Measurements from ENCODE around the gene DZIP1L.
"Not testable (repeated sequence)": the region's sequence is repeated elsewhere in the genome, so short reads cannot be mapped to it uniquely, and the experiment has no call there.

Gene DZIP1L

DNA sequence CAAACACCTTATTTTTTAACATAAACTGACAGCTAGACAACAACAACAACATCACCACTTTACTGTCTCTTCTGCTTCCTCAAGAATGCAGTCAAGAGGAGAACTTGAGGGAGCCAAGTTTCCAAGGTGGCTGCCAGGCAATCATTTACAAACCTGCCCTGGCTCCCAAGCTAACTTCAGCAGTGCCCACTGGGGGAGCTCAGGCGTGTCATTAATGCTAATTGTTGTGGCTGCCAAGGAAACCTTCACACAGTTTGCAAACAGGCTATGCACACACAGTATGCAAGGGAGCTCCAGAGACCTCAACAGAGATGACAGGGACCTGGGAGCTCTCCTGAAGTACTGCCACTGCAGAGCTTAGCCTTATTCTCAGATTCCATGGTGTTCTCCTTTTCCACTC lies 2.1 kb downstream of the DZIP1L start:
- DNase-seq, result peak; percentile 27

DNA sequence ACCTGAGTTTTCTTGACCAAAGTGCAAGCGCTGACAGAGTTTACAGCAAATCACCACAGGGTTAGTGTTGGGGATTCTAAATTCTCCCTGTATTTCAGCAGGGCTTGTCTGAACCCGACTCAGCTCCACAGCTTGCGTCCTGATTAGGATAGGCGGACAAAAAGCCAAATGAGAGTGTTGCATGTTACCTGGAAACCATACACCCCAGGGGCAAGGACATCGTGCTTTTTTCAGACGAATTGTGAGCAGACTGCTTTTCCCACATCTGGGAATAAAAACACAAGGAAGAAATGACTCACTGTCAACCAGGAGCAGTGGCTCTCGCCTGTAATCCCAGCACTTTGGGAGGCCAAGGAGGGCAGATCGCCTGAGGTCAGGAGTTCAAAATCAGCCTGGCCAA lies 3.0 kb downstream of the DZIP1L start:
- no peak for DNase-seq

DNA sequence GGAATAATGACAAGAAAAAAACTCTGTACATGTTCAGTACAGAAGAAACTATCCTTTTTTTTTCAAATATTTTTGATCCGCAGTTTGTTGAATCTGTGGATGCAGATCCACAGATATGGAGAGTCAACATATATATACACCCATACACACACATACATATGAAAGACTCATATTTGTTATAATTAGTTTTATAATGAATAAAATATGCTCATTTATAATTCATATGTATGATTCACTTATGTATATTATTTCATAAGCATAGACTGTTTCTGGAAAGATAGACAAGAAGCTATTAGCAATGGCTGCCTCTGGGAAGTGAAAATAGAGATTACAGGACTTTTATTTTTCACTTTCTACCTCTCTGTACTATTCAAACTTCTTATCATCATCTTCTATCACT lies 9.8 kb downstream of the DZIP1L start:
- no peak for DNase-seq

DNA sequence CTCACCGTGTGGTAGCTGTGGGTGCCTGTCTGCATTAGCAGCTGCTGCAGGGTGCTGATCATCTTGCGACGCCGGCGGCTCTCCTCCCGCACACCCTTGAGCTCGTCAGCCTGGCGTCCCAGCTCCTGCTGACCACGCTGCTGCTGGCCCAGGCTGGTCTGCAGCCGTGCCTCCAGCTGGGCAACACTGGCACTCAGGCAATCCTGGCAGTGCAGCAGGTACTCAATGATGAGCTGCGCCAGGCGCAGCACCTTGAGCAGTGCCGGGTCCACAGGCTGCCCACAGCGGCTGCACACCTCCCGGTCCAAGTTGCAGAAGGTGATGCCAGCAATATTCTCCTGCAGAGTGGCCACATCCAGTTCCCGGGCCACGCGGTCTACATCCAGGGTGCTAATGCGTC lies 11.9 kb downstream of the DZIP1L start:
- no peak for DNase-seq

DNA sequence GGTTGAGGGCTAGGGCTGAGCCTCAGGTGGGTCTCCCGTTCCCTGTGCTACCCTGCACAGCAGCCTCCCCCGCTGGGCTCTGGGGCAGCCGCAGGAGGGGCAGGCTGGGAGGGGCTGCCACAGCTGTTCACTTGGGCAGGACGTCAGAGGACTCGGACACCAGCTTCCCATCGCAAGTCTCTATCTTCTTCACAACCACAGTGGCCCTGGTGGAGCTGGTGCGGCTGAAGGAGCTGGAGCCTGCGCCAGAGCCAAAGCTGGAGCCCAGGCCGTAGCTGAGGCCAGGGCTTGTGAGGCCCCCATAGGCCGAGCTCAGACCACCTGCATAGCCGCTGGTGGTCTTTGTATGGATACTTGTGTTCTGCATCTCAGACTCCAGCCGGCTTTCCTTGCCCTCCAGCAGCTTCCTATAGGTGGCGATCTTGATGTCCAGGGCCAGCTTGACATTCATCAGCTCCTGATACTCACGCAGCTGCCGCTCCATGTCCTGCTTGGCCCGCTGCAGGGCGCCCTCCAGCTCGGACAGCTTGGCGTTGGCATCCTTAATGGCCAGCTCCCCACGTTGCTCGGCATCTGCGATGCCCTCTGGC lies 14.0 kb downstream of the DZIP1L start:
- not testable (repeated sequence) for DNase-seq

DNA sequence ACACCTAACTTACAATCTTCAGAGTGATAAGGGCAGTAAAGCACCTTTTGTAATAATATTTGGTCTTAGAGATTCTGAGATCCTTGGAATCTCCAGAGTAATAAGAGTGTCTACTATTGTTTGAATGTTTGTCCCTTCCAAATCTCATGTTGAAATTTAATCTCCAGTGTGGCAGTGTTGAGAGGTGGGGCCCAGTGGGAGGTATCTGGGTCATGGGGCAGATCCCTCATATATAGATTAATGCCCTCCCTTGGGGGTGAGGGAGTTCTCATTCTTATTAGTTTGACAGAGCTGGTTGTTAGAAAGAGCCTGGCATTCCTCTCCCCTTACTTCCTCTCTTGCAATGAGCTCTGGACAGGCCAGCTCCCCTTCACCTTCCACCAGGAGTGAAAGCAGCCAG lies 16.0 kb downstream of the DZIP1L start:
- DNase-seq, result no peak

DNA sequence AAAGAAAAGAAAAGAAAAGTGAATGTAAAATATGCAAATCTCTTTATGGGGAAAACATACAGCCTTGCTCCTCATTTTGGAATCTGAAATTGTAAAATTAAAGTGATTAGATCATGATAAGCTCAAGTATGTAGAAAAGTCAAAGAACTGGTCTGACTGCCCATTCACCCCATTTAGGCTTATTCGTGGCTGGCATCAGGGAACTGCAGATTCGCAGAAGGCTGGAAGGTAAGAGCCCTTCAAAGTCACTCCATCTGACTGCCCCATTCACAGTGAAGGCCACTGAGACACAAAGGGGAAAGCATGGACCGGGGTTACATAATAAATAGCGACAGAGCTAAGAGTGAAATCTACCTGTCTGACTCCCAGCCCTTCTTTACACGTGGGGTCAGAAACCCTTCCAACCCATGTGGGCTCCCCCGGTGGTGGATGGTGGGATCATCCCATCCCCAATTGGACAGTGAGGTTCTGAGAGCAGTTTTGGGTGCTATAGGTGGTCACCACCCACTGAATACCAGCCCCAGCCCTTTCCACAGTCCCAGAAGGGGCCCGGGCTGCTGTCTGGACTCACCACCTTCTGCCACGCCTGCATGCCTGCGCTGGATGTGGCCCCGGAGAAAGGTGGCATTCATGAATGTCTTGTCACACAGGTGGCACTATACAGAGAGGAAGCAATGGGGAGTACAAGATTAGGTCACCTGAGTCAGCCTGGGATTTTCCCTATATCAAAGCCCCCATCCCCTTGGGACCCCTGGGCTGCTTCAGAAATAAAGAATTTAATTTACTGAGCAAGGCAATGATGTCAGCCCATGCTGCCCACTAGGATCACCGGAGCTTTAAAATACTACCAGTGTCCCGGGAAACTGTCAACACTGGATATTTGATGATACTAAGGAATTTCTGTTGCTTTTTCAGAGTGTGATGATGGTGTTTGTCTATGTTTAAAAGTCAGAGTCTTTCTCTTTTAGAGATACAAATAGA lies 17.9 kb downstream of the DZIP1L start:
- DNase-seq, result no peak

DNA sequence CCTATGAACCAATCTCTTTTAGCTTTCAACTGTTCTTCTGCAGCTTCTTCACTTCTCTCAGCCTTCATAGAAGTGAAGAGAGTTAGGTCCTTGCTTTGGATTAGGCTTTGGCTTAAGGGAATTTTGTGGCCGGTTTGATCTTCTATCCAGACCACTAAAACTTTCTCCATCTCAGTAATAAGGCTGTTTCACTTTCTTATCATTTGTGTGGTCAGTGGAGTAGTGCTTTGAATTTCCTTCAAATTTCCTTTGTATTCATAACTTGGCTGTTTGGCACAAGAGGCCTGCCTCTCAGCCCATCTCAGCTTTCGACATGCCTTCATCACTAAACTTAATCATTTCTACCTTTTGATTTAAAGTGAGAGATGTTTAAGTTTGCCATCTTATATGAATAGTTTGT lies 21.7 kb downstream of the DZIP1L start:
- no peak for DNase-seq

DNA sequence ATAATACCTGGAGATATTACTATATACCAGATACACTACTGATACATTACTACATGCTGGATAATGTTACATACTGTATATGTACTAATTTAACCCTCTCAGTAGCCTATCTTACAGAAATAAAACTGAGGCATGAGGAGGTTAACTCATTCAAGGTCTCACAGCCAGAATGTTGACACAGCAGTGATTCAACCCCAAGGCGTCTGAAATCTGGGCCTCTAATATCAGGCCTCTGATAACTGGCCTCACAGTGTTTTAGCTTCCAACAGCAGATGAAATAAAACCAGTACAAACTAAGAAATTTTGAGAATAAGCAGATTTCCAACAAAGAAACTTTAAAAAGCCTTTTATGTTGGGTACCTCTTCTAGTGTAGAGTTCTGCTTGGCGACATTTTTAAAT lies 23.4 kb downstream of the DZIP1L start:
- no peak for DNase-seq

DNA sequence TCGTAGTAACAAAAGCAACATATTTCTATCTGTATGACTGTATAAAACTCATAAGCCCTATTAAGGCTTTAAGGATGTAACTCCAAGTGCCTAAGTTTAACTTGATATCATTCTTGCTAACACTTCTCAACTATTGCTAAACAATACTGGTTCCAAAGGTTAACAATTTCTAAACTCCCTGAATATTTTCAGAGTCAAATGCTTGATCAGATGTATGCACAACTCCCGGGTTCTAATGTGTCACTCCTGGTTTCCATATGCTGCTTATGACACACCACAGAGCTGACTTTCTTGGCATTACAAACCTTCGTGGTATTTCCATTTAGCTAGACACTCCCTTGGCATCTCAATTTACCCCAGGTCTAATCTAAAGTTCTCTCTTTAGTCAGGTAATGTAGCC lies 26.3 kb downstream of the DZIP1L start:
- DNase-seq, result no peak

DNA sequence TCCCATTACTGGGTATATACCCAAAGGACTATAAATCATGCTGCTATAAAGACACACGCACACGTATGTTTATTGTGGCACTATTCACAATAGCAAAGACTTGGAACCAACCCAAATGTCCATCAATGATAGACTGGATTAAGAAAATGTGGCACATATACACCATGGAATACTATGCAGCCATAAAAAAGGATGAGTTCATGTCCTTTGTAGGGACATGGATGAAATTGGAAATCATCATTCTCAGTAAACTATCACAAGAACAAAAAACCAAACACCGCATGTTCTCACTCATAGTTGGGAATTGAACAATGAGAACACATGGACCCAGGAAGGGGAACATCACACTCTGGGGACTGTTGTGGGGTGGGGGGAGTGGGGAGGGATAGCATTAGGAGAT lies 29.7 kb downstream of the DZIP1L start:
- DNase-seq, result not testable (repeated sequence)

DNA sequence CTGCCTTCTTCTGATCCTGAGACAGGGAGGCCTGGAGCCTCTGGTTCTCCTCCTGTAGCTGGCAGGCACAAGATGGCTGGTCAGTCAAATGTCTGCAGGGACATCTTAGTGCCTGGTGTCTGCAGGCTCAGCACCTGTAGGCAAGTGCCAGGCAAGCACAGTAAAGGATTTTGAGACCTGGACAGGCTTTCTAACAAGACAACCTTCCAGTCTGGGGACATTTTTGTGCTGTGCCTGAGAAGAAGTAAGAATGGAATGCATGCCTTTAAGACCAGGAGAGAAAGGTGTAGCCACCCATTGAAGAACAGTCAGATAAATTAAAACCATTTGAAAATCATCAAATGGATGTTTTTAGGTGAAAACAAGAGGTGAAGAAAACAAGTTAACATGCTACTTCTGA lies 31.2 kb downstream of the DZIP1L start:
- DNase-seq, result no peak

DNA sequence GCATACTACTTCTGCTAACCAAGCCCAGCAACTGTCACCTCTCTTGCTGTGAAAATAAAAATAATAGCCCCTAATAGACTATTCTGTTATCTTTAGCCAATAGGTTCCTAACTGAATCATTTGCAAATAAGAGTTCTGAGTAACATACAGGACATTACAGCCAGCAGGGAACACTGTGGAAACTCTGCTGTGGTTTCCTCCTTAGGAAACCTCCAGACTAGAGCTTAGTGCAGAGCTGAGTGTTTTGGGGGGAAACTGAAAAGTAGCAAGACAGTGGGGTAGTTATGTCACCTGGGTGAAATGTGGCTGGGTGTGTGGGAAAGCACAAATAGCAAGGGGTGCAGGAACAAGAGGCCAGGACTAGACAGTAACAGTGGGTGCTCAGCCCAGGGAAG lies 32.4 kb downstream of the DZIP1L start:
- no peak for DNase-seq

DNA sequence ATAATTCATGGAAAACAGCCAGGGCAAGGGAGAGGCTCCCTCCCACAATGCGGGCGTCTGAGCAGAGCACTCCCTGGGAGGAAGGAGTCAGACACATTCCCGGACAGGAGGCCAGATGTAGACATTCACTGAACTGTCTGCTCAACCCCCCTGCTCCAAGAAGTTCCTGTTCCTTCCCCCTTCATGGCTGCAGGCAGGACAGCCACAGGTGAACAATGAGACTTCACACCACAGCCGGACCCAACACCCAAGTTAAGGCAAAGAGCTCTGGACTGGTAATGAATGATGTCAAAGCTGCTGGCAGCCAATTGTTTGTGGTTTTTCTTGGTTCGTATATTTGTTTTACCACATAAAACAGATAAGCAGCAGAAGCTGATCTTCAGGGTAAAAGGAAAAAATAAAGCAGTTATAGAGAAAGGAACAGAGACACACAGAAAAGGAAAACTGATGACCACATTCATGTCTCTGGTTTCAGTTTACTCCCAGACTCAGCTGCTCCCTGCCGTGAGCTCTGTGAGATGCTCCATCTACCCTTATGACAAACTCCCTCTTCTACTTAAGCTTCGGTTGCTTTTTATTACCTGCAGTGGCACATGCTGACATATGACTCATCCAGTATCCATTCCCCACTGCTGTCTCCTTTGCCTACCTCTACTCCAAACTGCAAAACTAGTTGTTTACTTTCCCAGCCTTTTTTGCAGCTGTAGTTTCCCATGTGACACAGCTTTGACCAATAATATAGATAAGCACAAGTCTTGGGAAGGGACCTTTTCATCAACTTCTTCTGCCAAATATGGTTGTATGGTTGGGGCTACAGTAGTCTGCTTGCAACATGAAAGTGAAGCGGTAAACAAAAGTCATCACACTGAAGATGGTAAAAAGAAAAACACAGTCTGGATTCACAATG lies 33.1 kb downstream of the DZIP1L start:
- DNase-seq, result peak; percentile 50

DNA sequence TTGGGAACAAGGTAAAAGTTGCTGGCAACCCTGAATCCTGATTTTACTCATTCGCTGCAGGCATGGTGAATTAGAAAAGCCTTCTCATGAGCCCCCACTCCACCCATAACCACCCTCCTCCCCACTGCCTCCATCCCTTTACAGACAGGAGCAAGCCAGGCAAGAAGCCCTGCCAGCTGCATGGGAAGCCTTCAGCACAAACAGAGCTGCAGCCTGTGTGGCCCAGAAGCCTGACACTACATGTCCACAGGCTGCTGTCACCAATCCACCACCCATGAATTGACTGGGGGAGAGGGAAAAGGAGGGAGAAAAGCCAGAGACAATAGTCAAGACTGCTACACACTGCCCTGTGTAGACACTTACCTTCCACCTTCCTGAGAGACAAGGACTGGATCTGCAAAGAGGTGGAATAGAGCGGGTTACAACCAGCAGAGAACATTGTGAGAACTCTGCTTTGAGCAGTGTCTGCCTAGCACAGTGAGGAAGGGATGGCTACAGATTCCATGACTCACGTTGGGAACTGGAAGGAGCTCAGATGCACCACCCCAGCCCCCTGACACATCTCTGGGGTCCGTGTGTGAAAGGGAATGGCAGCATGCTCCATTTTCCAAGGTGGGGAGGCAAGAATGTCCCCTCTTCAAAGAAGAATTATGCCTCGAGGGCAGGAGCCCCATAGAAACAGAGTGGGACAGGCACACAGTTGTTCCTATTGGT lies 33.9 kb downstream of the DZIP1L start:
- no peak for DNase-seq

DNA sequence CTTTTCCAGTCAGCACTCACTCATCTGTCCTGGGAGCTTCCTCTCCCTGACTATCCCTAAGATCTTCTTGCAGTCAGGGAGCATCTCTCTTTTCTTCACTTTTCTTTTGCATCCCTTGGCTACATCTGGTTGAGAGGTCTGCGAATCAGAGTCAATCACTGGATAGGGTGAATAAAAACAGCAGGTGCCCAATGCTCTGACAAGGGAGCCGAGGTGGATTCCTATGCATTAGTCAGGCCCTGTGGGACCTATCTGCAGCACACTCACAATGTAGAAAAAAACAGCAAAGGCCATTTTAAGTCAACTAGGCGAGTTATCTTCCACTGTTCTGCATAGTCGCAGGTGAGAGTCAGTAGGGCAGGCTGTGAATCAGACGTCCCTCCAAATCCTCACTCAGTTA lies 35.5 kb downstream of the DZIP1L start:
- no peak for DNase-seq

DNA sequence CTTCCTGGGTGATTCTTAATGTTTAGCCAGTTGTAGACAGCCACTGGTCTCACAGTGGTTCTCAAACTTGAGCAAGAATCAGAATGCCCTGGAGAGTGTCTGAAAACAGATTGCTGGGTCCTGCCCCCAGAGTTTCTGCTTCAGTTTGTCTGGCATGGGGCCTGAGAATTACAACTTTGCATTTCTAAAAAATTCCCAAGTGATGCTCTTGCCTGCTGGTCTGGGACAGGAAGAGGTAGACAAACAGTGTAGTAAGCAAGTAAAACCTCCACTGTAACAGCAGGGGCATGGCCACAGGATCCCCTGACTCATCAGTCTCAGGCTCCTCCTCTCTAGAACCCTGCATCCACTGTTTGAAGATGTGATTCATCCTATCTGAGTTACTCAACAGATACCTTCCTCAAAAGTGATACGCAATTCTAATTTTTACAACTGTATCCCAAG lies 36.5 kb downstream of the DZIP1L start:
- no peak for DNase-seq

DNA sequence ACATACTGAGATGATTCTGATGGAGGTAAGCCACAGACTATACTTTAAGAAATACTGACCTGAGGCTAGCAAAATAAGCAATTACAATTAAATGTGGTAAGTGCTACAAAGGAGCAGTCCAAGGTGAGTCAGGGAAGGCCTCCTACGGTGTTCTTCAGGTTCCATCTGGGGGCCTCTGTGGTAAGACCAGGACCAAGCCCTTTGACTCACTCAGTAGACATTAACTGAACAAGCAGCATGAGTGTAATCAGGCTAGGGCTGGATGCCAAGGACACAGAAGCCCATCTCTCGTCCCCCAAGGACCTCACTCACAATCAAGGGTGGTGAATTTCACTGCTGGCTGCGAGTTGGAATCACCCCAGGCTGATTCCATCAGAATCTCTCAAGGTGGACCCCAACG lies 37.3 kb downstream of the DZIP1L start:
- no peak for DNase-seq

DNA sequence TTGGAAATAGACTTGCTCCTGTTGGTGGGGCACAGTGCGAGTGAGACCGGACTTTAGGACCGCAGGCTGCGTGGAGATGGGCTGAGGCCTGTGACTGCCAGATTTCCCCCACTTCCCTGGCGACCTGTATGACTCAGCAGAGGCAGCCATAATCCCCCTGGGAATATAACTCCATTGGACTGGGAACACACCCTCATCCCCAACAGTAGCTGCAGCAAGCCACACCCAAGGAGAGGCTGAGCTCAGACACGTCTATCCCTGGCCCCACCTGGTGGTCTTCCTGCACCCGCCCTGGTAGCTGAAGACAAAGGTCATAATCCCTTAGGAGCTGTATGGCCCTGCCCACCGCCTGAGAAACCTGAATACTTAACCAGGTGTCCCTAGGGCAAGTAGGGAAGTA lies 42.6 kb downstream of the DZIP1L start:
- DNase-seq, result peak; percentile 75

DNA sequence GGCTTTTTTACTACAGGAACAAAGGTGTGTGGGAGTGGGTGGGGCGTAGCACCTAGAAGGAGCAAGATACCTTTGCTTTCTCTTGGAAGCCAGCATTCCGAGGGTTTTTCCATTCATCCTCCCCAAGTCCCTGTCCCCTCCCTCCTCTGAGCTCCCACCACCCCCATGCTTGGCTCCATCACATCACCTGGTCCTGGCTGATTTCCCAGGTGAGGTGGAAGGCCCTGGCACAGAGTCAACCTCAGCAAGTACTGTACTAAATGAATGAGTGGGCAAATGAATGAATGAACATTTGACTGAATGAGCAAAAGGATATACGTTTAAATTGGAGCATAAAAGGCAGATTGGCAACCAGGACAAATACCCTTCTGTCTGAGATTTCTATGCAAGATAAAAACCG lies 45.4 kb downstream of the DZIP1L start:
- DNase-seq, result peak; percentile 28

DNA sequence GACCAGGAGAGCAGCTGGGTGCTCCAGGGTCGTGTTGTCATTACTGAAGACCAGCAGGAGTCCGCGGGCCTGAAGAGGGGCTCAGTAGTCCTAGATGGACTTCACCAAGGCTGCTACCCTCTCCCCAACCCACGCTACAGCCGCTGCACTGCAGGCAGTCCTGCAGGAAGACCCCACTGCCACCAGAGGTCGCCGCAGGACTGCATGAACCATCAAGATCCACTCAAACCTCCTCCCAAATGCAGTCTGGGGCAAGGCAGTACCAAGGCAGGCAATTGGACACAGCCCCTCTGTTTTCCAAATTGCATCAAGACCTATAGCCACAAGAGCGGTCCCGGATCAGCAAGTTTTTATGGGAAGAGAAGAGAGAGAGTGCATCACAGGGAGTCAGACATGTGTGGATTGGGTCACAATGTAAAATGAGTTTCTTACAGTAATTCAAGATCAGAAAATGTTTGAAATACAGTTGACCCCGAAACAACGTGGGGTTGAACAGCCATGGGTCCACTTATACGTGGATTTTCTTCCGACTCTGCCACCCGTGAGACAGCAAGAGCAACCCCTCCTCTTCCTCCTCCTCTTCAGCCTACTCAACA lies 46.7 kb downstream of the DZIP1L start:
- DNase-seq, result peak; percentile 58

DNA sequence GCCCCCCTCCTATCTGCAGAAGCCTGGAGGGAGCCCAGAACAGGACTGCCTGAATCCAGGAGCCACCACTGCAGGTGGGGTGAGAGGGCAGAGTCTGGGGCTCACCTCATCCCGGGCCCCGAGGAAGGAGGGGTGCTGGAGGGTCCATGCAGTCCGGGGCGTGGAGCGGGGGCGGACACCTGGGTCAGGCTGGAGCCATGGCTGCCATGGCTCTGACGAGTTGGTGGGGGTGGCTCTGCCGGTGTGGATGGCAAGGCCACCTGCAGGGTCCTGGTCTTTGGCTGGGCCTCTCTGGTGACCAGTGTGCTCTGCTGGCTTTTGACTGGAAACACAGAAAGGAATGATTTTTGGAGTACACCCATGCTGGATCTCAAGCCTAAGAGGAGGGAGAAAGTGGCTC lies 47.4 kb downstream of the DZIP1L start:
- no peak for DNase-seq

All from NCI-H345 (cell line).